ENCODE measurements around the gene SSR3. TPM values are rescaled to one million over a fixed set of nuclear protein-coding genes. Genes with fewer than 3 reads are reported as not detected.

The SSR3 gene
- total RNA-seq, 1 experiment from 2014 or later, result 323 TPM

DNA sequence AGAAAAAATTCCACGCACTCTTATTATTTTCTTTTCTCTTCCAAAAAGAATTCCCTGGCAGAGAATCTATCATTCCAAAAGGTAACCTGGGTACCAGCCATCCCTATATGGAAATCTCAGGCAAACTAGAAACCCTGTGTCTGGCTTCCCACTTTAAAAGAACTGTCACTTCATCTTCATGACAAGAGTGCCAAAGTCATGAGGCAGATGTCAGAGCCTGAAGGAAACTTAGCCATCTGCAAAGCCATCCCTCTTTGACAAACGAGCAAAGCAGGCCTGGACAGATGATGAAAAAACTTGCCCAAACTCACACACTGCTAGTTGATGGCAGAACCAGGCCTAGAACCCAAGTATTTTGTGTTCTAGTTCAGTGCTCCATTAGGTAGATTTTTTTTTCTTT, 15.9 kb downstream of the SSR3 start:
- H3K27me3 ChIP-seq (replicated peaks), result no peaks in the 10 kb centered on the region
- peaks cover 45% of the 10 kb centered on the region for H3K36me3 ChIP-seq
- H3K27ac ChIP-seq, result no peak overlapping the region
- no peaks in the 10 kb centered on the region for H3K9me3 ChIP-seq (replicated peaks)
- DNase-seq (ENCODE audit: low read depth in 1 of 2, low spot score in 2 of 2), result no peak
- no peak overlapping the region for H3K4me3 ChIP-seq
- H3K4me1 ChIP-seq (replicated peaks), result peaks cover 75% of the 10 kb centered on the region

DNA sequence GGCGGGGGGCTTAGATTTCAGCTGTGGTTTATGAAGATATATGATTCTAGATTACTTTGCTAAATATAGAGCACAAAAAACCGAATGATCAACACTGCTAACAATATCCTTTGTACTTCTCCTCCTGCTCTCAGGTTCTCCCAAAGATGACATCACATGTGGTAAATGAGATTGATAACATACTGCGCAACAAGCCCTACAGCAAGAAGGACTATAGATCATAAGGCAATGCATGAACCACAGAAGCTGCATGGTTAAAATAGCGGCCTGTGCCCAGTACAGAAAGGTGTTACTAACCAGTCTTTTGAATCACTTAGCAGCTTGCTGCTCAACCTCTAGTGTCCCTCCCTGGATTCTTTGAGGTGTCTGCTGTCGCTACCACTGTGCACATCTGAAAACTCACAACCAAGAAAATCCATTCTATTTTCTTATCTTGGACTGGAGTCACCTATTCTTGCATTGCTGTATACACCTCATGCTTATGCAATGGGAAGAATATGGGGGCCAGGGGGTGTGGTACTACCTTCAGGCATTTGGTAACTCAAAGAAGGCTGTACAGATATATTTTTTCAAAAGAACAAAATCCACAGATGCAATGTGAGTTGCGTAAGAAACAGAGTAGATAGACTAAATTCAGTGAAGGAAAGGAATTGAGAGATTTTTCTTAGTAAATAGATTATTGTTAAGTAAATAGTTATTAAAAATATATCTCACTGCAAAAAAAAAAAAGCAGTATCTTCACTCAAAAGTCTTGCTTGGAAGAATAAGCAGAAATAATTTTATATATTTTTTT, 18.2 kb downstream of the SSR3 start:
- no peaks in the 10 kb centered on the region for H3K27me3 ChIP-seq (replicated peaks)
- no peaks in the 10 kb centered on the region for H3K9me3 ChIP-seq (replicated peaks)
- no peak overlapping the region for H3K4me3 ChIP-seq
- peaks cover 29% of the 10 kb centered on the region for H3K36me3 ChIP-seq
- H3K27ac ChIP-seq, result no peak overlapping the region; the same call in none of the 2 replicates
- peaks cover 75% of the 10 kb centered on the region for H3K4me1 ChIP-seq (replicated peaks)
- DNase-seq (ENCODE audit: low read depth in 1 of 2, low spot score in 2 of 2), result no peak

DNA sequence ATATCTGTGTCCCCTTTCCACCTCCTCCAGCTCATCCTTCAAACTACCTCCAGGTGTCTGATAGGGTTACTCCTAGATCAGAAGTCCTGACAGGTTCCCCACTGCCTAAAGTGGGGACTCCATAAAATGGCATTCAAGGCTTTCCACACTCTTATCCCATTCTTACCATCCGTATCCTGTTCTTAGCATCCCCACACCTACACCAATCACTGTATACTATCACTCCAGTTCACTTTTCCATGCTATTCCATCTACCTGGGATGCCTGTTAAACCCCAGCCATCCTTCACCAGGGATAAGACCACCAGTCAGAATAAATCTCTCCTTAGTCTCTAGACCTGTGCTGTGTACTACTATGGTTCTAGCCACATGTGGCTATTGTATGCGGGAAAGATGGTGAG, 19.1 kb downstream of the SSR3 start:
- peak overlapping the region; percentile 82 for H3K27ac ChIP-seq
- DNase-seq (ENCODE audit: low read depth in 1 of 2, low spot score in 2 of 2), result no peak
- H3K27me3 ChIP-seq (replicated peaks), result no peaks in the 10 kb centered on the region
- no peaks in the 10 kb centered on the region for H3K9me3 ChIP-seq (replicated peaks)
- peaks cover 66% of the 10 kb centered on the region for H3K4me1 ChIP-seq (replicated peaks)
- no peak overlapping the region for H3K4me3 ChIP-seq
- H3K36me3 ChIP-seq, result peaks cover 21% of the 10 kb centered on the region

DNA sequence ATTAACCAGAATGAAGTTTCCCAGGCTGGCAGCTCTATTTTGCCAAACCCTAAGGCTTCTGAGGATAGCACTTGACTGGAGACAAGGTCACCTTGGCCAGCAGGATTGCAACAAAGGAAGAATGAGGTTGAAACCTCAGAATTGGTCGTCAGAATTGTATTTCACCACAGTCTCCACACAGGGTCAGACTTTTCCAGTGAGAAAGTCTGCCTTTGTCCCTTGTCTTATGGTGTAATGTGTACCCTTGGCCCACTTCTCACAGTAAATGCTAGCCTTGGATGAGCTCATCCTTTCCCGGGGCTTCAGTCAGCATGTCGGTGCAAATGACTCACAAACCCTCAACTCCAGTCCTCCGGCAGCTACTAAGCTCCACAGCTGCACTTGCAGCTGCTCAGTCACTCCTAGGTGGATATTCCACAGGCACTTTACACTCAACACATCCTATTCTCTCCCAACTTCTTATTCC, 19.7 kb downstream of the SSR3 start:
- no peak overlapping the region for H3K4me3 ChIP-seq
- peak overlapping the region; percentile 82 for H3K27ac ChIP-seq
- peak; percentile 88 to 92 for DNase-seq (ENCODE audit: low read depth in 1 of 2, low spot score in 2 of 2)
- H3K9me3 ChIP-seq (replicated peaks), result no peaks in the 10 kb centered on the region
- H3K27me3 ChIP-seq (replicated peaks), result no peaks in the 10 kb centered on the region
- peaks cover 18% of the 10 kb centered on the region for H3K36me3 ChIP-seq
- H3K4me1 ChIP-seq (replicated peaks), result peaks cover 63% of the 10 kb centered on the region

DNA sequence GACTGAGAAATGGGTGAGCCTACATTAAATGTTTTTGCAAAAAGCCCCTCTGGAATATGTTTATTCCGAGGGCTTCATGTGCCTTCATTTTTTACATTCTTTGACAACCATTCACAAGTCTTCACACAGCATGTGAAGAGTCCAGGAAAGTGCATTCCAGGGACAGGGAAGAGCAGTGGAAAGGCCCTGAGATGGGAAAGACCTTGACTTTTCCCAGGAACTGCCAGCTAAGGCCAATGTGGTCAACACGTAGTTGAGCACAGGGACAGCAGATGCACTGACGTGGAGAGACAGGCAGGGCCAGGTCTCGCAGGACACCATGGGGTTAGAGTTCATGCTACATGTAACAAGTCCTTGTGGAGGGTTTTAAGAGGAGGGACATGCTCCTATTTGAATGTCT, 21.7 kb downstream of the SSR3 start:
- H3K4me1 ChIP-seq (replicated peaks), result peaks cover 58% of the 10 kb centered on the region
- peak overlapping the region; percentile 82 for H3K27ac ChIP-seq
- peaks cover 1% of the 10 kb centered on the region for H3K36me3 ChIP-seq
- H3K27me3 ChIP-seq (replicated peaks), result no peaks in the 10 kb centered on the region
- DNase-seq (ENCODE audit: low read depth in 1 of 2, low spot score in 2 of 2), result peak; percentile 70 to 85
- H3K9me3 ChIP-seq (replicated peaks), result no peaks in the 10 kb centered on the region
- H3K4me3 ChIP-seq, result no peak overlapping the region

DNA sequence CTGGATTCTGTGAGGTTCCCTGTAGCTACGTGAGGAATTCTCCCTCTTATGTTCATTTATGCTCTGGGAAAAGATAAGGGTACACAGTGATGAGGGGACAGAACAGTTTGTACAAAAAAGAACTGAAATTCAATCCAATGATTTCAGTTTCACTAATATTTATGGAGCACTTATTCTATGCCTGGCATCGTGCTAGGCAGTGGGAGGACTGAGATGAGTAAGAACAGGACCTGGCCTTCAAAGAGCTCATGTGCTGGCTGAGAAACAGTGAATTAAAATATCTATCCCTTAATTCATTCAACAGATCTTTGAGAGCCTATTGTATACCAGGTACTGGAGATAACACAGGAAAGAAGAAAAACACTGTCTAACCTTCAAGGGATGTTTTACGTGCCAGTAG, 22.2 kb downstream of the SSR3 start:
- H3K27ac ChIP-seq, result peak overlapping the region; percentile 82
- H3K9me3 ChIP-seq (replicated peaks), result no peaks in the 10 kb centered on the region
- H3K36me3 ChIP-seq, result no peaks in the 10 kb centered on the region; the same call in 1 of the 2 replicates
- H3K27me3 ChIP-seq (replicated peaks), result no peaks in the 10 kb centered on the region
- H3K4me3 ChIP-seq, result no peak overlapping the region
- no peak for DNase-seq (ENCODE audit: low read depth in 1 of 2, low spot score in 2 of 2)
- H3K4me1 ChIP-seq (replicated peaks), result peaks cover 54% of the 10 kb centered on the region

DNA sequence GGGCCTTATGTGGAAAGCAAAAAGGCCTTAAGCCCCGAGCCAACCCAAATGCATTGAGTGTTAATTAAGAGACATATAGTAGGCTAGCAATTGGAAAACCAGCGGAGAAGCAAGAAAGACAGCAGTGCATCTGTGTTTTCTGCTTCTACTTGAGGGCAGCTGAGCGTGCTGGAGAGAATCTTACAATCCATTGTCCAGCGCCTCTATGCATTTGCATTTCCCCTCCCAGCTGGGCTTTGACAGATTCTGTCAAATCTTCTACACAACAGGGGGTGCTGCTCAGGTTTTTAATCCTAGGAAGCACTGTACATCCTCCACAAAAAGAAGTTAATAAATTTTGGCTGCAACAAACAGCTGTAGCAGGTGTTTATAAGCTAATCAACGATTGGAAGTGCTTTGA, 23.9 kb downstream of the SSR3 start:
- Histone ChIP-seq H3K27ac (no peak overlapping the region), H3K9me3 (replicated peaks) (no peaks in the 10 kb centered on the region), H3K4me3 (no peak overlapping the region), H3K36me3 (no peaks in the 10 kb centered on the region; the same call in 1 of the 2 replicates), H3K27me3 (replicated peaks) (no peaks in the 10 kb centered on the region), H3K4me1 (replicated peaks) (peaks cover 41% of the 10 kb centered on the region)
- DNase-seq (ENCODE audit: low read depth in 1 of 2, low spot score in 2 of 2), result no peak

DNA sequence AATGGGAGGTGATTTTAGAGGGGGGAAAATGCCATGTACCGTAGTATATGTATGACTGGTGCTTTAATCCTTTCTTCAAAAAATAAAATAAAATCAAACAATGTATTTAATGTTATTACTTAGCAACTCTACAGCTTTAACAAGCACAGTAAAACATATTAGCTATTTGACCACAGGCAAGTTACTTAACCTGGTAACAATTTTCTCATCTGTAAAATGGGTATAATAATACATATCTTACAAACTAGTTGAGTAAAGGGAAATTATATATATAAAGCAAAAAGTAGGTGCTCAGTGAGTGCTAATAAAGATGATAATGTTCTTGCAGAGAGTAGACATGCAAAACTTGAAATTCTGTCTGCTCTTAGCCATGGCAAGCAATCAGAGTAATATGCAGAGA, 27.9 kb downstream of the SSR3 start:
- H3K9me3 ChIP-seq (replicated peaks), result peaks cover 4% of the 10 kb centered on the region
- no peaks in the 10 kb centered on the region for H3K27me3 ChIP-seq (replicated peaks)
- H3K4me1 ChIP-seq (replicated peaks), result peaks cover 38% of the 10 kb centered on the region
- no peak overlapping the region for H3K4me3 ChIP-seq
- DNase-seq (ENCODE audit: low read depth in 1 of 2, low spot score in 2 of 2), result no peak
- peaks cover 5% of the 10 kb centered on the region for H3K36me3 ChIP-seq
- no peak overlapping the region for H3K27ac ChIP-seq

DNA sequence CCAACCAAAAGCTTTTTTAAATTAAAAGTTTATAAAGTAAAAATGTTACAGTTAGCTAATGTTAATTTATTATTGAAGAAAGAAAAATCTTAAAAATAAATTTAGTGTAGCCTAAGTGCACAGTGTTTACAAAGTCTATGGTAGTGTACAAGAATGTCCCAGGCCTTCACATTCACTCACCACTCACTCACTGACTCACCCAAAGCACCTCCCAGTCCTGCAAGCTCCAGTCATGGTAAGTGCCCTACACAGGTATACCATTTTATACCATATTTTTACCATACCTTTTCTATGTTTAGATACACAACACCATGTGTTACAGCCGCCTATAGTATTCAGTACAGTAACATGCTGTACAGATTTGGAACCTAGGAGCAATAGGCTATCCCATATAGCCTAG, 29.1 kb downstream of the SSR3 start:
- H3K36me3 ChIP-seq, result peaks cover 5% of the 10 kb centered on the region
- DNase-seq (ENCODE audit: low read depth in 1 of 2, low spot score in 2 of 2), result no peak
- H3K4me3 ChIP-seq, result no peak overlapping the region
- H3K4me1 ChIP-seq (replicated peaks), result peaks cover 39% of the 10 kb centered on the region
- H3K27ac ChIP-seq, result peak overlapping the region; percentile 12; the same call in 1 of the 2 replicates
- no peaks in the 10 kb centered on the region for H3K27me3 ChIP-seq (replicated peaks)
- H3K9me3 ChIP-seq (replicated peaks), result peaks cover 4% of the 10 kb centered on the region

DNA sequence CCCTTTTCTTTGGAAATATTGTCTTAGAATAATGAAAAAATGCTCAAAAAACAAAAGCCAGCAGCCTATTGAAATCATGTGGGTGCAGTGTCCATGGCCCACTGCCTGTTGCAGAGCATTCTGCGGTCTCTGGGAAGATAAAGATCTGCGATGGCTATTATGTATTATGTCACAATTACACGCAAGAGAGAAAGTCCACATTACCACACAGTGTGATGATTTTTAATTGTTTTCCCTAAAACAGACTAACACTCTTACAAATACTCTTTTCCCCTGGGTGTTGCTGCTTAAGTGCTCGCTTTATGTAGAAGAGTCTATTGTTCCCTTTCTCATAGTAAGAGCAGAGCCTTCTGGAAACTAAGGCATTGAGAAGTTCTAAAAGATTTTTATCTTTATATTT, 32.2 kb downstream of the SSR3 start:
- H3K9me3 ChIP-seq (replicated peaks), result peaks cover 4% of the 10 kb centered on the region
- peak in 1 of 2 experiments; percentile 59 for DNase-seq (ENCODE audit: low read depth in 1 of 2, low spot score in 2 of 2)
- H3K27me3 ChIP-seq (replicated peaks), result no peaks in the 10 kb centered on the region
- peak overlapping the region; percentile 72 for H3K27ac ChIP-seq
- H3K36me3 ChIP-seq, result peaks cover 5% of the 10 kb centered on the region
- peaks cover 39% of the 10 kb centered on the region for H3K4me1 ChIP-seq (replicated peaks)
- H3K4me3 ChIP-seq, result no peak overlapping the region

DNA sequence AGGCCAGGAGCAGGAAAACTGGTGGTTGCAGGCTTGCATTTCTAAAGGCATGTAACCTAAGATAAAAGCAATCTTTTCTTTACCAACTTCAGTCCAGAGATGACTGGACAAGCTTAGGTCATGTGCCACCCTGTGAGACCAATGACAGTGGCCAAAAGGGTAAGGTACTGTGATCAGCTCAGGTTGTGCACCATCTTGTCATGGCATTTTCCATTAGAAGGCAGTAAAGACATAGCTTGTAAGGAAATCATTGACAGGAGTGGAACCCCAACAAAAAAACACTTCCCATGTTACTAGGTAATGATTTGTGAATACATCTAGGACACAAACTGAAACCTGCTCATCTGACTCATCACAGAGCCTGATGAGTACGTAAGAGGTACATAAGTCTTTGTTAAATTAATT, 35.2 kb downstream of the SSR3 start:
- H3K27me3 ChIP-seq (replicated peaks), result no peaks in the 10 kb centered on the region
- peaks cover 5% of the 10 kb centered on the region for H3K36me3 ChIP-seq
- no peak for DNase-seq (ENCODE audit: low read depth in 1 of 2, low spot score in 2 of 2)
- peaks cover 4% of the 10 kb centered on the region for H3K9me3 ChIP-seq (replicated peaks)
- H3K4me1 ChIP-seq (replicated peaks), result peaks cover 35% of the 10 kb centered on the region
- H3K27ac ChIP-seq, result no peak overlapping the region
- H3K4me3 ChIP-seq, result no peak overlapping the region

DNA sequence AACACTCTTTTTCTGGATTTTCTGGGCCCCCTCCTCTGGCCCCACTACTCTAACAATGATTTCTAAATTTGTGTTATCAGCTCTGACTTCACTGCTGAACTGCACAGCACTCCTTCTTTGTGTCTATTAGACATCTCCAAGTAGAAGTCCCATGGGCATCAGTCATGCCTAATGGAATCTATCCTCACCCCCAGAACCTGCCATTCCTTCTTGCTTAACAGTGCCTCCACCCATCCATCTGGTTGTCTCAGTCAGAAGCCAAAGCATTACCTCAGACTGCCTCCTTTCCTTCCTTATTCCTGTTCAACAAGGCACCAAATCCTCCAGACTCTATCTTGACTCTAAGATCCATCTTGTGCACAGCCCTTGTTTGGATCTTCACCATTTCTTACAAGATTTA, 36.2 kb downstream of the SSR3 start:
- DNase-seq (ENCODE audit: low read depth in 1 of 2, low spot score in 2 of 2), result no peak
- H3K4me3 ChIP-seq, result no peak overlapping the region
- H3K4me1 ChIP-seq (replicated peaks), result peaks cover 37% of the 10 kb centered on the region
- H3K36me3 ChIP-seq, result no peaks in the 10 kb centered on the region
- H3K27ac ChIP-seq, result no peak overlapping the region
- H3K27me3 ChIP-seq (replicated peaks), result no peaks in the 10 kb centered on the region
- H3K9me3 ChIP-seq (replicated peaks), result no peaks in the 10 kb centered on the region

DNA sequence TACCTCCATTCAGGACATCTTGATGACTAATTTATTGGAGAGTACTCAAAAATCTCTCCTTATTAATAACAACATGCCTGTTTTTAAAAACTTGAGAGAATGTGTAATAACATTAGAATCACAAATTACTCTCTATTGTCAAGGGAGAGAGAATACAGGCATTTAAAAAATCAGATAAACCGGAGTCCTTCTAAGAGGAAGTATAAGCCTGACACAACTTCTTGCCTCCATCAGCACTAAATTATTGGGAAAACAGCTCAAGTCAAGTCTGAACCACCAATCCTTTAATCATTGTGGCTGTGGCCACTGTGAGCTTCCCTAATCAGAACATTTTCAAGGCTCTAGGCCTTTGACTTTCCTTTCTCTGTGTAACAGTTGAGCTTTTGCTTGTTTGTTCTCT, 38.0 kb downstream of the SSR3 start:
- H3K4me1 ChIP-seq (replicated peaks), result peaks cover 38% of the 10 kb centered on the region
- no peaks in the 10 kb centered on the region for H3K9me3 ChIP-seq (replicated peaks)
- H3K36me3 ChIP-seq, result no peaks in the 10 kb centered on the region

DNA sequence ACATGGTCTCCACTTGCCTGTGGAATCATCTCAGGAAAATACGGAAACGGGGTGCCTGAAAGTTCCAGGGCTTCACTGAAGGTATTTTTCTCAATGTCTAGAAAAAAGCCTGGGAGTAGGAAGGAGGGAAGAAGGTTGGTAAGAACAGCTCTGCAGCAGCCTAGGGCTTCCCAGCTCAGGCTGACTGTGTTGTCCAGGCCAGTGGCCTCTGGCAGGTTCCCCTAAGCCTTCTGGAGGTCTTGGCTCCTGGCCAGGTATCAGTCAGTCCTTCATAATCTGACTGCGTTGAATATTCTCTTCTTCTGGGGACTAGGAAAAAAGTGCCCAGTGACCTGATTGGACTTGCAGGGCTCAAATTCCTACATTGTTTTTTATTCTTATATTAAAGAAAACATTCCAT, 38.6 kb downstream of the SSR3 start:
- Histone ChIP-seq H3K4me3 (no peak overlapping the region), H3K36me3 (no peaks in the 10 kb centered on the region), H3K9me3 (replicated peaks) (no peaks in the 10 kb centered on the region), H3K27me3 (replicated peaks) (no peaks in the 10 kb centered on the region), H3K27ac (no peak overlapping the region), H3K4me1 (replicated peaks) (peaks cover 40% of the 10 kb centered on the region)
- DNase-seq (ENCODE audit: low read depth in 1 of 2, low spot score in 2 of 2), result no peak

More for the DNA sequence above, 38.0 kb downstream of the SSR3 start:
- no peak for DNase-seq (ENCODE audit: low read depth in 1 of 2, low spot score in 2 of 2)
- Histone ChIP-seq H3K27me3 (replicated peaks) (no peaks in the 10 kb centered on the region), H3K27ac (no peak overlapping the region), H3K4me3 (no peak overlapping the region)

Data from SJSA1 (cell line).